ENCODE results near the gene PAQR8.

GRCh38 chr6:52410979-52411378 lies 49.0 kb downstream of the PAQR8 start:
- TF ChIP-seq CTCF (IDR thresholded peaks at IDR 0.05) (no peak), POLR2A (IDR thresholded peaks at IDR 0.05) (no peak)

Data from heart left ventricle (tissue), 13 donors.